Neural progenitor cell (in vitro differentiated cells): ENCODE measurements around the gene ABCC5.

Experiments
- EZH2 ChIP-seq: fragments of 200-600 bp; sonication (generic); IDR thresholded peaks from 2 replicates; pipeline ENCODE4 v1.6.1; 2017; ENCODE audit warnings: antibody characterized with exemption, mild to moderate bottlenecking, moderate library complexity
- TF ChIP-seq, protein P1 (sequence below): fragments of 200-600 bp; sonication (generic); IDR thresholded peaks from 2 replicates; pipeline ENCODE4 v1.5.1; 2017; ENCODE audit warnings: antibody characterized with exemption, mild to moderate bottlenecking

- TF ChIP-seq, protein P1, sequence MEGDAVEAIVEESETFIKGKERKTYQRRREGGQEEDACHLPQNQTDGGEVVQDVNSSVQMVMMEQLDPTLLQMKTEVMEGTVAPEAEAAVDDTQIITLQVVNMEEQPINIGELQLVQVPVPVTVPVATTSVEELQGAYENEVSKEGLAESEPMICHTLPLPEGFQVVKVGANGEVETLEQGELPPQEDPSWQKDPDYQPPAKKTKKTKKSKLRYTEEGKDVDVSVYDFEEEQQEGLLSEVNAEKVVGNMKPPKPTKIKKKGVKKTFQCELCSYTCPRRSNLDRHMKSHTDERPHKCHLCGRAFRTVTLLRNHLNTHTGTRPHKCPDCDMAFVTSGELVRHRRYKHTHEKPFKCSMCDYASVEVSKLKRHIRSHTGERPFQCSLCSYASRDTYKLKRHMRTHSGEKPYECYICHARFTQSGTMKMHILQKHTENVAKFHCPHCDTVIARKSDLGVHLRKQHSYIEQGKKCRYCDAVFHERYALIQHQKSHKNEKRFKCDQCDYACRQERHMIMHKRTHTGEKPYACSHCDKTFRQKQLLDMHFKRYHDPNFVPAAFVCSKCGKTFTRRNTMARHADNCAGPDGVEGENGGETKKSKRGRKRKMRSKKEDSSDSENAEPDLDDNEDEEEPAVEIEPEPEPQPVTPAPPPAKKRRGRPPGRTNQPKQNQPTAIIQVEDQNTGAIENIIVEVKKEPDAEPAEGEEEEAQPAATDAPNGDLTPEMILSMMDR: no peak
- TF ChIP-seq EZH2: no peak
Measured at GRCh38 chr3:183920416-183920815, 97.3 kb downstream of the ABCC5 start.
